DMS 273 treated with DMSO at 0.1 percent for 48 hours (cell line): ENCODE results near the gene FNTB.

ENCODE experiments used
- DNase-seq: peaks from one replicate; lab custom pipeline; 2025; lab: John Stamatoyannopoulos, UW

Gene FNTB

DNA sequence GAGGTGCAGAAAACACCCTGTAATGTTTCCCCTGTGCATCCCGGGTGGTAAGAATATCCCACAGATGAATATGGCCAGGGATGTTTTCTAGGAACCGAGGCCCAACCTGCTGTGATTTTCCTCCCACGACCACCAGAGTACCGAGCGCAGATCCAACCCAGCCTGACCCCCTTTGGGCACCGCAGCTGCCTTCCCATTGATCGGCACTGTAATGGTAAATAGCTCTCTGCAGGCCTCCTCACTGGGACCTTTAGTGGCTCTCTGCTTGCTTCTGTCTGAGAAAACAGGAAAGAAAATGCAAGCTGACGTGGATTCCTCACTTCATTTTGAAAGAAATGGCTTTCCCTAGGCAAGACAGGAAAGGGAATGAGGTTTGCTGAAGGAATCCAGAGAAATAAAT, 12.1 kb upstream of the FNTB start:
- no peak for DNase-seq

GRCh38 chr14:64979336-64980074, 7.2 kb upstream of the FNTB start:
- DNase-seq = no peak

- DNase-seq = peak; percentile 56
These were observed 3.0 kb upstream of the FNTB start for GRCh38 chr14:64983439-64984310.

GRCh38 chr14:64987438-64987767, 708 bp downstream of the FNTB start:
- no peak for DNase-seq

DNA sequence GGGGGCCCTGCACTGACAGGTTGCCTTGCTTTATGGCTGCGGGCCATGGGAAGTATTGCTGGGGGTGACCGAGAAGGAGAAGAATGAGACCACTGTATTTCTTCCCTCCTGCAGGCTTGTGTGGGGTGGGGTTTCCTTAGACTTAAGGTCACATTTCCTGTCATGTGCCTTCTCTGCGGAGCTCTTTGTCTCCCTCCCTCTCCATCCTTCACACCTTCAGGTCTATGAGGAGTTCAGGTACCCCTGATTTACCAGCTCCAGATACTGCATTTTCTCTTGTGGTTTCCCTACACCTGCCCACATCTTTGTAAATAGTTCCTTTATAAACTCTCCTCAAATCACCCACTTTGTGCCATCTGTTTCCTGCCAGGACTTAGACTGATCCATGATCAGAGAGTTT, 3.6 kb downstream of the FNTB start:
- DNase-seq = no peak

DNA sequence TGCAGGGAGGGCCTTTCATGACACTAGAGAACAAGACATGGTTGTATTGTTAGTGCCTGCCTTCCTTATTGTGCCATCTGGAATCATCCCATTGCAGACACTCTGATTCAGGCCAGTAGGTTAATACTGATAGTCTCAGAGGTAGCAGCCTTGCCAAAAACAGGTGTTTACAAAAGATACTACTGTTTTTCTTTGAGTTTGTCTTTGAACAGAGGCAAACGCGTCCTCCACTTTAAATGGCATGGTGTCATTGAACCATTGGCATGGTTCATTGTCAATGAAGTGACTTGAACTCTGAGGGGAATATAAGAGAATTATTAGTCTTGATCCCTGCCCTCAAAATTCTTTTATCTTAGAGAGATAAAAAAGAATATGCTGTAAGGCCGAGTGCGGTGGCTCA, 4.2 kb downstream of the FNTB start:
- DNase-seq = no peak

DNA sequence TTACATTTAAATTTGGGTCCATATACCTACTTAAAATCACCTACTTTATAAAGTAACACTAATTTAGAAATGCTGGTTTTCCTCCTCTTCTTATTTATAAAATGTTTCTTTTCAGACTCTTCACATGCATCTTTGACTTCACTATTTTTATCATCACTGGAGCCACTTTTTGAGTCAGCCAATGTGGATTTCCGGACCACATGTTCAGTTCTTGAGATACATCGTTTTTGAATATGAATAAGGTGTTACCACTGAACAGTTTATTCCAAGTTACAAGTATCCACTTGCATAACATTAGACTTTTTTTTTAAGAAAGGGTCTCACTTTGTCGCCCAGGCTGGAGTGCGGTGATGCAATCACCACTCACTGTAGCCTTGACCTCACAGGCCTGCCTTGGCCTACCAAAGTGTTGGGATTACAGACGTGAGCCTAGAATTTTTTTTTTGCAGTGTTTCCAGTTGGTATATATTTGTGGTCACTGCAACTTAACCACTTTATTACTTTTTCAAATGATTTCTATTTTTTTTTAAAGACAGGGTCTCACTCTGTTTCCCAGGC, 5.7 kb downstream of the FNTB start:
- no peak for DNase-seq

DNA sequence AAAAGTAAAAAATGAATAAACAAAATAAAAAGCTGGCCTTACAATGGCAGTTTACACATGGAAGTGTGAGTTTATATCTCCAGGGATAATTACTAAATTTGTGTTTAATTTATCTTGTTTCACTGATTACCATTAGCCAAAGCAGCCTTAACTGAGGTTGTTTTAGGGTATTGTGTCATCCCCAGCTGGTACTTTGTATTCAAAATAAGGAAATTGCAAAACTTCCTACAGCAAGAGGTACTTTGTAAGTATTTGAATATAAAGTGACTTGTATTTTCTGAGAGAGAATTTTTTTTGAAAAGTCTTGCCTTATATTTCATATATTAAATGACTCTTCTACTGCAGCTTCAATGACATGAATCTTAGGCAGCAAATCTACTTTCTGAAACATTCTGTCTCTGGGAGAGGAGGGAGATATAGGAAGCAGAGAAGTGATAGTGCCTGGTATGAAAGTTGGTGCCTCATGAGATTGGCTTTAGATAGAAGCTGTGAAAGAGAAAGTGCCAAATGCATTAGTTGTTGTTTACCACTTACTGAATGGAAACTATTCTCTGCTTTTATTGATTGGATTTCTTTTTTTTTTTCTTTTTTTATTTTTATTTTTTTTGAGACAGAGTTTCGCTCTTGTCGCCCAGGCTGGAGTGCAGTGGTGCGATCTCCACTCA, 6.7 kb downstream of the FNTB start:
- no peak for DNase-seq

DNA sequence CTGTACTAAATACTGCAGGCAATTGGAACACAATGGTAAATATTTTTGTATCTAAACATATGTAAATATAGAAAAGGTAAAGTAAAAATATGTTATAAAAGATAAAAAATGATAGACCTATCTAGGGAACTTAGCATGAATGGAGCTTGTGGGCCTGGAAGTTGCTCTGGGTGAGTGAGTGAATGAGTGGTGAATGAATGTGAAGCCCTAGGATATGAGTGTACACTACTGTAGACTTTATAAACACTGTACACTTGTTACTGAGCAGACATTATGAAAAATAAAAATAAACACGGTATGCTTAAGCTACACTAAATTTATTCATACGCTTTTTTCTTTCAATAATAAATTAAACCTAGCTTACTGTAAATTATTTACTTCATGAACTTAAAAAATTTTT, 7.8 kb downstream of the FNTB start:
- DNase-seq = no peak

- DNase-seq = no peak
These were observed 8.6 kb downstream of the FNTB start for GRCh38 chr14:64995291-64995690.

GRCh38 chr14:64997108-64997794, 10.6 kb downstream of the FNTB start:
- DNase-seq = no peak

DNA sequence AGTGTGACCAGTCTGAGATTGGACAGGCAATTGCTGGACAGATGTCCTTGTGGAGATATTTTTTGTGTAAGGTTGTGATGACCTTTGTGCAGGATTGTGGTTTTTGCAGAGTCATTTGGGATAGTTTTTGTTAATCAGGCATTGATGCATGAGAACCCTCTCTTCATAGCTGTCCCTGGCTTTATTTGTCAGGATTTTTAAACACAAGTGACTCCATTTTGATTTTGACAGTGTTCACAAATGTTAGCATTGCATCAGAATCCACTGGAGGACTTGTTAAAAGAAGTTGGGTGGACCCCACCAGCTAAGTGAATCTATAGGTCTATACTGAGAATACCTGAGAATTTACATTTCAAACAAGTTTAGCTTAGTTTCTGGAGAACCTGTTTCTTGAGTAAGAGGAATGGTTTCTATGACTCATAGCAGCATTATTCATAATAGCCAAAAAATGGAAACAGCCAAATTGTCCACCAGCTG, 11.8 kb downstream of the FNTB start:
- DNase-seq = no peak

- no peak for DNase-seq
These were observed 14.3 kb downstream of the FNTB start for GRCh38 chr14:65000898-65001591.

GRCh38 chr14:65001723-65002122, 15.0 kb downstream of the FNTB start:
- DNase-seq = no peak

DNA sequence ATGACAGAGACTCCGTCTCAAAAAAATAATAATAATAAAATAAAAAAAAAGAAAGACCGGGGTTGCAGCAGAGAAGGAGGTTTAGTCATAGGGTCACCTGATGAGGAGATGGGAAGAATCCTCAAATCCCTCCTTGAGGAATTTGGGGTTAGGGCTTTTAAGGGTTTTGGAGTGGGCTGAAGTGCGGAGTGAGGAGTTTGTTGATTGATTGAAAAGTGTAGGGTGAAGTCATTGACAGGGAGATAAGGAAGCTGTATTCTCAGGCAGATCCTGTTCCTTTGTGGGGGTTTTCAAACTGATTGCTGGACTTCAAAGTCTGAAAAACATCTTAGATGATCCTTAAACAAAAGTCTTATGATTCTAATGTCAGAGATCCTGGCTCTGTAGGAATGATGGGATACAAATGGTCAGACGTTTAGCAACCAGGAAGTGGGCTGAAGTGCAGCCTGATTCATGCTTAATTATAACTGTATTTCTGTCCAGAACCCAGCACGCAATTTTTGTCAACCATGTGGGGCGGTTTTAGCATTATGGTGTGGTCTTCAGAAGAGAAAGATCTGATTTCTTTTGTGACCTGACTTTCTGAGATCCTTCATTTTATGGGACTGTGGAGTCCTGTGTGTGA, 16.0 kb downstream of the FNTB start:
- no peak for DNase-seq

DNA sequence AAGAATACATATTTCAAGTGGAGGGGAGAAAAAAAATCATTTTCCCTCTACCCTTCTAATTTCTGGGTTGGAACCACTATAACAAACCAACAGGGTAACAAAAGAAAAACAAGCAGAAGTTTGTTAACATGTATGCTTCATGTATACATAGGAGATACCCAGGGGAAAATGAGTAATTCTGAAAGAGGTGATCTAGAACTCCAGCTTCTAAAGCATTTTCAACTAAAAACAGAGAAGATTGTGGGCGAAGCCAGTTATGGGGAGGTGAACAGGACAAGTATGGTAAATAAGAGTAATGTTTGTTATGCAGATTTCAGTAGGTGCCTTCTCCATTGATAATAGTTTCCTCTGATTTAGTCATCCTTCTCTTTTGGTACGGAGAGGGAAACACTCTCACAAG, 16.7 kb downstream of the FNTB start:
- DNase-seq = no peak

GRCh38 chr14:65006261-65006721, 19.6 kb downstream of the FNTB start:
- no peak for DNase-seq

DNA sequence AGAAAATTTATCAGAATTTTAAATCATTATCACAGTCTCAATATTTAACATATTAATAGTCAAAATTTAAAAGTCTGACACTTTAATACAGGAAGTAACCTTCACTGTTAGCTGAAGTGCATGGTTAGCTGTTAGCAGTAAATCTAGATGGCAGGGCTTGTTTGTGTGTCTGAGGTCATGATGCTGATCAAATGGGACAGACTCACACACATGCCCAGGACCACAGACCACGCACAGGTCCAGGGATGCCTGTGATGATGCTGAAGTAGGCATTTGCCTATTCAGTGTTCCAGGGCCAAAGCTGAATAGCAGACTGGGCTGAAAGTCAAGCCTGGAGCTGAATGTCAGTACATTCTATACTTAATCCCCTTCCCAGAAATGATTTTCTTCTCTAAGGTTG, 20.5 kb downstream of the FNTB start:
- DNase-seq = no peak

GRCh38 chr14:65010211-65010931, 23.7 kb downstream of the FNTB start:
- DNase-seq = no peak

GRCh38 chr14:65011538-65011937, 24.8 kb downstream of the FNTB start:
- no peak for DNase-seq
